Measurements from ENCODE around the gene CAPSL. TPM values are rescaled to one million over a fixed set of nuclear protein-coding genes. Genes with fewer than 3 reads are reported as not detected.
"Not testable (repeated sequence)": the region's sequence is repeated elsewhere in the genome, so short reads cannot be mapped to it uniquely, and the experiment has no call there.

CAPSL gene
- polyA plus RNA-seq, 1 donor: not detected

DNA sequence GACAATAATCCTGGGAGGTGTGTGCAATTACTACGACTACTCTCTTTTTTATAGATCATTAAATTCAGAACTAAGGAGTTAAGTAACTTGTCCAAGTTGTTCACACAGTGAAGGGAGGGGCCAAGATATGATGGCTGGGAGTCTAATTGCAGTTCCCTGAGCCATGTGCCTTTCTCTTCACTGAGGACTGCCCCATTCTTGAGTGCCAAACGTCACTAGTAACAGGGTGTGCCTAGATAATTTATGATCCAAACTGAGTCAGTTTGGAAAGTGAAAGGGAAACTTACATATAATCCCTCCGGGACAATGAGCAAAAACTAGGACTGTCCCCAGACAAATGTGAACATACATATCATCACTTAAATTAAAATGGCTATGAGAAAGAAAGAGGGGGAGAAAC is 61.5 kb downstream of the CAPSL start:
- no peak for DNase-seq (ENCODE audit: low read depth)

DNA sequence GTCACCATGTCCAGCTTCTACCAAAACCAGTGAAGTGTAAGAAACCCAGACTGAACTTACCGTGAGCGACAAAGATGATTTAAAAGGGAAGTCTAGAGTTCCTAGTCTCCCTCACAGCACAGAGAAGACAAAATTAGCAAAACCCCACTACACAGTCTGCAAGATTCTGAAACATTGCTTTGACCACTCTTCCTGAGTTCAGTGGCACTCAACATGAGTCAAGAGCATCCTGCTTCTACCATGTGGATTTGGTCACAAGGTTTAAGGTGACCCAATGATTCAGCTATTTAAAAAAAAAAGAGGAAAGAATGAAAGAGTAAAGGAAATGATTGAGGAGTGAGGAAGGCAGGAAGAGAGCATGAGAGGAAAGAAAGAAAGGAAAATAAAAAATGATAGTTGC is 62.0 kb downstream of the CAPSL start:
- no peak for DNase-seq (ENCODE audit: low read depth)

DNA sequence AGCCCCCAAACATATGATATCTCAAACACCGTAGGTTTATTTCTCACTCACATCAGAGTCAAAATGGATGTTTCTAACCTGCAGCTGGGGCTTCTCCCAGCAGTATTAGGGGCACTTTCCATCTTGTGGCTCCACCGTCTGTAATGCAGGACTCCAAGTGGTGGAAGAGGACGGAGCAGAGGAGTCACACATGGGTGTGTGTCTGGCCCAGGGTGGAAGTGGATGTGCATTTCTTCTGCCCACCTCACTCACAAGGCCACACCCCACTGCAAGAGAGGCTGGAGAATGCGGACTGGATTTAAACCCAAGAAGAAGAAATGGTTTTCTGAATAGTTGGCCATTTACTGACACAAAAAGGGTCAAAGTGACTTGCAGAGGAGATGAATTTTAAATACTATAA is 67.8 kb downstream of the CAPSL start:
- no peak for DNase-seq (ENCODE audit: low read depth)

DNA sequence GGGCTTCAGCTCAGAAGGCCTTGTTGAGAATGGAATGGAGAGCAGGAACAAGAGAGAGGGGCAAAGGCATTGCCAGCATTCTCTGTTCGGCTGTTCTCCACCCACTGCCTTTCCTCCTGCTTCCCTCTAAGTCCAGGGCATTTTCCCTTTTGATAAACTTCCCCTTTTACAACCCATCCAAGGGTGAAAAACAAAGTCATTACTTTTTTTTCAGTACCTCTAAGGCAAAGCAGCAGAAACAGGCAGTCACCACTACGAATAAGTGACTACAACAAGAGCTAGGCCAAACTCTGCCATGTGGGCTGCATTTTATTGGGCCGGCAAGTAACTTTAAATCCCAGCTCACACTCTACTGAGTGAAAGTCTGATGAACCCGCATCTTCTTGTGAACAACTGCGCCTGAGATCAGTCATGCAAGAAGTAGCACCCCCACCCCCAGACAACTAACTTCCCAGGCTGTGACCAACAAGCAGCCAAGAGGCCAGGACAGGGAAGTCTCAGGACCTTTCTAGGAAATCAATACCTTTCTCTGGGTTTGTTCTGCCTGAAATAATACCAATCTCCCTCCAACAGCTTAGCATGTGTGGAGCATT is 68.6 kb downstream of the CAPSL start:
- DNase-seq (ENCODE audit: low read depth): no peak

DNA sequence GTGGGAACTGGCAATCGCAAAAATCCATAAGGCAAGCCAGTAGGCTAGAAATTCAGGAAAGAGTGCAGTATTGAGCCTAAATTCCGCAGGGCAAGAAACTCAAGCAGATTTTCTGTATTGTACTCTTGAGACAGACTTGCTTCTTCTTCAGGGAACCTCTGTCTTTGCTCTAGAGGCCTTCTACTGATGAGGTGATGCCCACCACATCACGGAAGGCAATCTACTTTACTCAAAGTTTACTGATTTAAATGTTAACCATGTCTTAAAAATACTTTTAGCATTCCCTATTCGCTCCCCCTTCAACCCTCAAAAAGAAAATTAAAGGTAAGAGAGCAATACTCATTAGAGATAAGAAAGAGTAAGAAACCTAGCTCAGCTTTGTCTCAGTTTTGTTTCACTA is 70.4 kb downstream of the CAPSL start:
- no peak for DNase-seq (ENCODE audit: low read depth)

DNA sequence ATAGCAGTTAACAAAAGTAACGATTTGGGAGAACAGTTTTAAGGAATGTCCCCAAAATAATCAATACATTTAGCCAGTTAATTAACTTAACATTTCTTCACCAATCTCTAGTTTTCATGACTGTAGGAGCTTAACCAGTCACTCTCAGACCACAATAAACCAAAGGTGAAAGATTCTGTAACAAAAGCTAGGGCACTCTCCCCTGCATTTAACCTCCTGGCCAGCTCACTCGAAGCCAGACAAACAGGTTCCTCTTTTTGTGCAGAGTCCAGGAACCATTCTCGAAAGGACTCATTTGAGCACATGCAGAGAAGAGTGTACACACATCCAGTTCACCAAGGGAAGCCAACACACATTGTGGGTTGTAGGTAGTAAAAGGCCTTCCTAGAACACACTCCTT is 75.3 kb downstream of the CAPSL start:
- no peak for DNase-seq (ENCODE audit: low read depth)

DNA sequence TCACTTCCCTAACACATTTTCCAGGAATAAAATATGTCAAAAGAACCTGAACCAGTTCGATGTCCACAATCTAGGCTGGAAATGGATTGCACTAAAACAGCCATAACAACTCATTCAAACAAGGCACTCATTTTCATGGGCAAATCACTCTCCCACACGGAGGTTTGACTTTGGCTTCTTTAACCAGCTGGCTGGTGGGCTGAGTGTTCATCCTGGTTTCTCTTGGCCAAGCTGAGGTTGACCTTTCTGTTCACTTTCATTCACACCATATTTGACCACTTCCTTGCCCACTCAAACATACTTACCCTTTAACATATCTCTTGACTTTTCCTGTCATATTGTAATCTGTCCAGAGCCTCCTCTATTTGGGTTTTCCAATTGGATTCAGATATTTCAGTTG is 76.3 kb downstream of the CAPSL start:
- no peak for DNase-seq (ENCODE audit: low read depth)

DNA sequence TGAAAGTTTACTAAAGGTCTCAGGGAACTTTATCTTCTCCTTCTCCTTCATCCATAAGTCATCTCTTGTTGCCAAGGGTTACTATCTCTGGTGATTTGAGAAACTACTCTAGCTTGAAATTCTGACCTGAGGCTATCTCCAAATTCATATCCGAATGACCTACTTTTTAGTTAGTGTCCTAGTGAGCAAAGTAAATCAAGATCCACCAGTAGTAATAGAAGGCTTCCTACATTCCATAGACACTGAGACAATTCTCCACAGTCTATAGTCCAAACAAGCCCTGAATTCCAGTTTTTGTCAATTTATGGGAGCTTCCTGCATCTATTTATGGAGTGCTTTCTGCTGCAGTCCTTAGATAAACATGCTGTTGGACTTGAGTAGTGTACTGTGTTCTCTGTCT is 76.7 kb downstream of the CAPSL start:
- DNase-seq (ENCODE audit: low read depth): no peak

DNA sequence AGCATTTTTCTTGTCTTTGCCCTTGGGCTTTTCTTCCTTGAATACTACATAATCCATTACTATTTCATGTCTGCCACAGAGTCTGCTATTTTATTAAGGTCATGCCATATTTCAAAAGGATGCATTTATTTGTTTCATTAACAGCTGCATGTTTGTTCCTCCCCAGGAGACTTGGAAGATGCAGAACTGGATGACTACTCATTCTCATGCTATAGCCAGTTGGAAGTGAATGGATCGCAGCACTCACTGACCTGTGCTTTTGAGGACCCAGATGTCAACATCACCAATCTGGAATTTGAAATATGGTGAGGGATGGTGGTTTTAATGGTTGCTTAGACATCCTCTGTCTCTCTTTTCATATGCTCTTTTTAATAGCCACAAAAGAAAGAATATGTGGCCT is 77.7 kb downstream of the CAPSL start:
- no peak for DNase-seq (ENCODE audit: low read depth)

DNA sequence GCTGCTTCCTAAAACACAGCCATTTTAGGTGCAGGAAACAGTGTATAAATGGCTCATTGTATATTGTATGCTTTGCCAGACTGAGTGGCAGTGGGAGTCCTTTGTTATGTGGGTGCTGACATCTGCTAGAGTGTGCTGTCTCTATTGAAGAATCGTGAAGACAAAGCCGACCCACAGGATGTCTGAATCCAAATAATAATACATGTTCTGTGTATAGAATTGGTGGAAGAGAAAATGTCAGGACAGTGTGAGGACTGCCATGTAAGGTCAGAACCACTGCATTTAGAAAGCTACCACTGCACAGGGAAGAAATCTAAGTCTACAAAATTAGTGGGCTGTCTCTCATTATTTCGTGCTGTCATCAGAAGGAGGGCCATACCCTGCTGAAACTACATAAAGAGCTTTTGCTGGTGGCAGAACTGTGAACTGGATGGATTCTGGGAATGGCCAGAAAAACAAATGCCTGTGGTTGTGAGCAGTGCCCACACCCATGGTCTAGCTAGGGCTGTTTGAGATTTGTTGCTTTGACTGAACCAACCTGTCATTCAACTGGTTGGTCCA is 79.2 kb downstream of the CAPSL start:
- no peak for DNase-seq (ENCODE audit: low read depth)

DNA sequence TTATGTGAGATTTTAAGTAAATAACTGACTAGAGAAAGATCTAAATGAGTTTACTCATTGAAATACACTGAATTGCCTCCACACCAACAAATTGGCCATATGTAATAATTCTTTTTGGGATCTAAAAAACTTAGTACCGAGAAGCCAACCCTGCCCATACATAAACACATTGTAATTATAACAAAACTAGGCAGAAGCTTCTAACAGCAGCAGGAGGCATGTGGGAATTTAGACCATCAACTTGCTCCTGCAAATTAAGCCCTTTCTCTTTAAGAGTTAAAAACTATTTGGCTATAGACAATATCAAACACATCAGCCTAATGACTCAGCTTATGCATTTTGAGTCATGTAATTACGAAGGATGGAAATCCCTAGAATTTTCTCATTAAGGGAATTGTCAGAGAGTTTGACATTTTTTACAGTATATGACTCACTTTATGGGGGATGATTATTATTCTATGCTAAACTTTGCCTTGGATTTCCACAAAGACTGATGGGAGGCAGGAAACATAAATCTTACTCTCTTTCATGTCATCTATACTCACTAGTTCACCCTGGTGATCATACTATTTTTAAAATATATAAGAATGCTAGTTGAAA is 80.7 kb downstream of the CAPSL start:
- DNase-seq (ENCODE audit: low read depth): no peak

DNA sequence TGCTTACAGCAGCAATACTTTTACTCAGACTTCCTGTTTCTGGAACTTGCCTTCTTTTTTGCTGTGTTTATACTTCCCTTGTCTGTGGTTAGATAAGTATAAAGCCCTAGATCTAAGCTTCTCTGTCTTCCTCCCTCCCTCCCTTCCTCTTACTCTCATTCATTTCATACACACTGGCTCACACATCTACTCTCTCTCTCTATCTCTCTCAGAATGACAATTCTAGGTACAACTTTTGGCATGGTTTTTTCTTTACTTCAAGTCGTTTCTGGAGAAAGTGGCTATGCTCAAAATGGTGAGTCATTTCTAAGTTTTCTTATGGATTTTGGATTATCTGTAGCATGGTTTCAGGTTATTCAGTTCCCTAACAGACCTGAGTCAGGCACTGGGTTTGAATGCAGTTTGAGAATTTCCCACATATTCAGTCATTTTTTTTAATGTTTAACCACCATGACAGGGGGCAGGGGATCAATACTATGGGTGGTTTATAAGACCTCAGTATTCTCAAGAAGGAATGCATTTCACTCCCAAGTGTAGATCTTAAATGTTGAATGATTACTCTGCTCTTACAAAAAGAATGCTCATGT is 81.6 kb downstream of the CAPSL start, which contains the start of gene IL7R:
Gene IL7R, plus strand, starts transcription at position 127 of the 587 bp plus-strand sequence. Its CDS starts 87 bp downstream, at position 214.
- DNase-seq (ENCODE audit: low read depth): no peak

DNA sequence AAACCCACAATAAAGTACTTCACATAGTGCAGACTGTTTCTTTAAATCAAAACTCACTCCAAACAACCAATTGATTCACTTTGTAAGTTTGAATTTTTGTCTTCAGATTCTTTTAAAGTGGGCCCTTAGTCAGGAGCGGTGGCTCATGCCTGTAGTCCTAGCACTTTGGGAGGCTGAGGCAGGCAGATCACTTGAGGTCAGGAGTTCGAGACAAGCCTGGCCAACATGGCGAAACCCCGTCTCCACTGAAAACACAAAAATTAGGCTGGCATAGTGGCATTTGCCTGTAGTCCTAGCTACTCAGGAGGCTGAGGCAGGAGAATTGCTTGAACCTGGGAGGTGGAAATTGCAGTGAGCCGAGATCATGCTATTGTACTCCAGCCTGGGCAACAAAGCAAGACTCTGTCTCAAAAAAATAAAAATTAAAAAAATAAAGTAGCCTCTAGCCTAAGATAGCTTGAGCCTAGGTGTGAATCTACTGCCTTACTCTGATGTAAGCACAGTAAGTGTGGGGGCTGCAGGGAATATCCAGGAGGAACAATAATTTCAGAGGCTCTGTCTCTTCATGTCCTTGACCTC is 82.1 kb downstream of the CAPSL start:
- DNase-seq (ENCODE audit: low read depth): not testable (repeated sequence)

DNA sequence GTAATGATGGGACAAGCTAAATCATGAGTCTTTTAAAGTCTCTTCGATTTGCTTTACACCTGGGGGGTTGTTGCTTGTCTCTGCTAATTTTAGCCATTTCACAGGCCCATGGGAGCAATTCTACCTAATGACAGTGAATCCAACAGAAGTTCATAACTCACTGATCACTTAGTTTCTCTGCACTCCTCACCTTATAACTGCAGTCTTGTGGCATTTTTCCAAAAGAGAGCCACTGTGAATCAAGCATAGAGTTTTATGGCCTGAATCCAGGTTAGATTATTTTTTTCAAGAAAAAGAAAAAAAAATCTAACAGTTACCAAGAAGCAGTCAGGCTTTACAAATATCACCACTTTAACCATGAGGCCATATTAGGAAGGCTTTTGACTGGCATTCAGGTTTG is 83.2 kb downstream of the CAPSL start:
- no peak for DNase-seq (ENCODE audit: low read depth)

Other genes starting within 250 kb of the CAPSL start
- 2.4 TPM for gene IL7R, start 81.7 kb downstream of the CAPSL start, polyA plus RNA-seq (ENCODE audit: insufficient read length)
- 36.1 TPM for gene UGT3A1, start 52.8 kb upstream of the CAPSL start, polyA plus RNA-seq (ENCODE audit: insufficient read length)
- gene UGT3A2, start 128.3 kb upstream of the CAPSL start, polyA plus RNA-seq (ENCODE audit: insufficient read length): 0.68 TPM
- 13.7 TPM for gene LMBRD2, start 213.3 kb upstream of the CAPSL start, polyA plus RNA-seq (ENCODE audit: insufficient read length)
- gene SKP2, start 213.5 kb upstream of the CAPSL start, polyA plus RNA-seq (ENCODE audit: insufficient read length): 44.9 TPM